ENCODE data around the gene LIPM. TPM values are rescaled to one million over a fixed set of nuclear protein-coding genes. Genes with fewer than 3 reads are reported as not detected.
"Not testable (repeated sequence)": the region's sequence is repeated elsewhere in the genome, so short reads cannot be mapped to it uniquely, and the experiment has no call there.

LIPM gene
- total RNA-seq, 1 experiment from 2014 or later, result not detected

DNA sequence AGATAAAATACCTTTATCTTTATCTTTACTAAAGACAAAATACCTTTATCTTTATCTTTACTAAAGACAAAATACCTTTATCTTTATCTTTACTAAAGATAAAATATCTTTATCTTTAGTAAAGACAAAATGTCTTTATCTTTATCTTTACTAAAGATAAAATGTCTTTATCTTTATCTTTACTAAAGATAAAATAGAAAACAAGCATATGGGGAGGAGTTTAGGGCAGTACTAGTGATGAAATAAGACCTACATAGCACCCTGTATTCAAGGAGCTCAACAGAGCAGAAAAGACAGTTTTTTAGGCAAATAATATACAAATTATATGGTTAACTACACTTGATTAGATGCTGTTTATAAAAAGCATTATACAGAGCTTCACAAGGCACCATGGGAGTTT, 29.8 kb downstream of the LIPM start:
- in situ Hi-C loops (cut with HindIII; ENCODE audit: low pct_unique_long_range_greater_than_20kb, low sequenced_read_pairs), result no loop called here
- no peak for DNase-seq (ENCODE audit: low read depth, low spot score)

DNA sequence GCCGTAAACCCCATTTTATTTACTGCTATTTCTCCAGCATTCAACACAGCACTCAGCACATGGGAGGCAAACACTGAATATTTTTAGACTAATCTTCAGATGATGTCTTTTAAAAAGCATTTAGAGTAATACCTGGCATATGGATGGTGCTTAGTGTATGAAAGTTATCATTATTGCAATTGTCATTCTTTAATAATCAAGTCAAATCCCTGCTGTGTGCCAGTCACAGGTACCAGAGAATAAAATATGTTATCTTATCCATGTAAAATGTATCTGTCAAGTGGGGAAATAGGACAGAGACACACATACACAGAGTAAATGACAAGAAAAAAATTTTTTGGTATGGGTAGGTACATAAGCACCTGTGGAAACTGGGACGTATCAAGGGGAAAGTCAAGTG, 30.6 kb downstream of the LIPM start:
- in situ Hi-C loops (cut with HindIII; ENCODE audit: low pct_unique_long_range_greater_than_20kb, low sequenced_read_pairs), result no loop called here
- no peak for DNase-seq (ENCODE audit: low read depth, low spot score)

DNA sequence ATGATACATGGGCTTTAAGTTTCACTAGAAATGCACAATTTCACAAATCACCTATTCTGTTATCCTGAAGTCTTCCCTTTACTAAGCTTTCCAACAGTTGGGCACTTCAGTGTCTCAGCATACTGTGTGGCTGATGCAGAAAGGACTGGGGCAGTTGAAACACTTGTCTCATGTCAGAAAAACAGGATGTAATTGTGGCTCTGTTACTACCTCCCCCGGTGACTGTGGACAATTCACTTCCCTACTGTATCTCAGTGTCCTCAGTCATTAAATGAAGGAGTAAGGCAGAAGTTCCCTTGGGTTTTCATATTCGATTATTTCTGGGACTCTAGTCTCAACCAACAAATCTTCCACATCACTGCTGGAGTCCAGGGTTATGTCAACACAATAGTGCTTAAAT, 31.2 kb downstream of the LIPM start:
- DNase-seq (ENCODE audit: low read depth, low spot score), result no peak
- in situ Hi-C loops (cut with HindIII; ENCODE audit: low pct_unique_long_range_greater_than_20kb, low sequenced_read_pairs), result no loop called here

DNA sequence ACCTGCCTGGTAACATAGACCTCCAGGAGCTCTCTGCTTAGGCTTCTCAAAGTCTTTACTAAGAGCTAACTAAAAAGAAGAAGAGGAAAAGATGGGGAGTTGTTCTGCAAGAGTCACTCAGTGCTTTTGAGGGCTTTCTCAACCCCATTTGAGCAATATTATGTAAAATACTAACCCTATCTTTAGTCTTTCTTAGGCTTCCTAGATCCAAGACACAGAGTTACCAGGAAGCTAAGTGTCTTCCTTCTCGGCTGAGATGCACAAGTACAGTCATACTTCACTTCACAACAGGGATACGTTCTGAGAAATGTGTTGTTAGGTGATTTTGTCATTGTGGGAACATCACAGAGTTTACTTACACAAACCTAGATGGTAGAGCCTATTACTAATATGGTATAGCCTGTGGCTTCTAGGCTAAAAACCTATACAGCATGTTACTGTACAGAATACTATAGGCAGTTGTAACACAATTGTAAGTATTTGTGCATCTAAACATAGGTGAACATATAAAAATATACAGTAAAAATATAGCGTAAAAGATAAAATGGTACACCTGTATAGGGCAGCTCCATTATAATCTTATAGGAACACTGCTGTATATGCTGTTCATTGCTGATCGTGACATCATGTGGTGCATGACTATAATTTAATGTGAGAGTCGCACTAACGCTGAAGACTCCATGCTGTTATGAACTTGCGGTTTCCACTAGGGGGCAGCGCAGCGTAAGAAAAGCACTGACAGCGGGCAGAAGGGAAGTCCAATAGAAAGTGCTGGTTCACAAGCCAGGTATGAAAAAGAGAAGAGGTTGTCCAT, 32.8 kb downstream of the LIPM start:
- peak; percentile 88 for DNase-seq (ENCODE audit: low read depth, low spot score)
- in situ Hi-C loops (cut with HindIII; ENCODE audit: low pct_unique_long_range_greater_than_20kb, low sequenced_read_pairs), result no loop called here

DNA sequence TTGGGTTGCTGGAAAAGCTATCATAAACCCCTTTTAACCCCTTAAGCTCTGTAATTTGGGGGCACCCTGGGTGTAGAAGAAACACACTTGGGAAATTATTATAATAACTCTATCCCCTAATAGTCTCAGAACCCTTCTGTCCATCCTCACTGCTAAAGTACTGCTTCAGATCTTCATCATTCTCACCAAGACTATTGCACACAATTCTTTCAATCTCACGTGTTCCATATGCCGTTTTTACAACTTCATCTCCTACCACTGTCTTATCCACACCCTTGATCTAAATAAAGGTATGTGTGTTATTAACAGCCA, 33.3 kb downstream of the LIPM start:
- DNase-seq (ENCODE audit: low read depth, low spot score), result no peak
- in situ Hi-C loops (cut with HindIII; ENCODE audit: low pct_unique_long_range_greater_than_20kb, low sequenced_read_pairs), result no loop called here

DNA sequence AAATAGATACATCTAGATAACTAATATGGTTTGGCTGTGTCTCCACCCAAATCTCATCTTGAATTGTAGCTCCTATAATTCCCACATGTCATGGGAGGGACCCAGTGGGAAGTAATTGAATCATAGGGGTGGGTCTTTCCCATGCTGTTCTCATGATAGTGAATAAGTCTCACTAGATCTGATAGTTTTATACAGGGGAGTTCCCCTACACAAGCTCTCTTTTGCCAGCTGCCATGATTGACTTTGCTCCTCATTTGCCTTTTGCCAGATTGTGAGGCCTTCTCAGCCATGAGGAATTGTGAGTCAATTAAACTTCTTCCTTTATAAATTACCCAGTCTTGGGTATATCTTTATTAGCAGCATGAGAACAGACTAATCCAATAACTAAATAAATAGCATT, 35.1 kb downstream of the LIPM start:
- DNase-seq (ENCODE audit: low read depth, low spot score); in situ Hi-C loops (cut with HindIII; ENCODE audit: low pct_unique_long_range_greater_than_20kb, low sequenced_read_pairs): not testable (repeated sequence)

DNA sequence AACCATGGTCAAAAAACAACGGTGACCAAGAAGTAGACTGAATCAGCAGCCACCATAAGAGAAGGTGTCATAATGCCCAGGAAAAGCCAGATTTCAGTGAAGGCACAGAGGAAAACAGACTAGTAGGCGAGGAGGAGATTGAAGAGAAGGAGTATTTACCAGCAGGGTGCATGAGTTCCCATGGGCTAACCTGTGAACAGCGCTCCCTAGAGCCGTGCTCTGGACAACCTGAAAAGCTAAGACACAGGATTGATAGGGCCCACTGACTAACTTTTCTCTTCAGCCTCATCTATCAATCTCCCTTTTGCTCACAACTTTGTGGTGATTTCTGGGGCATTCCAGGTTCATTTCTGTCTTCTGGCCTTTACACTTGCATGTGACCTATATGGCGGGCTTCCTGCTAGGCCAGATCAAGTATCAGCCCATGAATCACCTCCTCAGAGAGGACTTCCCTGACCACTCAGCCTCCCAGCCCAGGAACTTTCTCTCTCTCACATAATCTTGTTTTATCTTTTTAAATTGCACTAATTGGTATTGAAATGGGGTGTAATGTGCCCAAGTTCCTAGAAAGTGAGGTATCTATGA, 36.3 kb downstream of the LIPM start:
- in situ Hi-C loops (cut with HindIII; ENCODE audit: low pct_unique_long_range_greater_than_20kb, low sequenced_read_pairs), result no loop called here
- DNase-seq (ENCODE audit: low read depth, low spot score), result peak; percentile 4

DNA sequence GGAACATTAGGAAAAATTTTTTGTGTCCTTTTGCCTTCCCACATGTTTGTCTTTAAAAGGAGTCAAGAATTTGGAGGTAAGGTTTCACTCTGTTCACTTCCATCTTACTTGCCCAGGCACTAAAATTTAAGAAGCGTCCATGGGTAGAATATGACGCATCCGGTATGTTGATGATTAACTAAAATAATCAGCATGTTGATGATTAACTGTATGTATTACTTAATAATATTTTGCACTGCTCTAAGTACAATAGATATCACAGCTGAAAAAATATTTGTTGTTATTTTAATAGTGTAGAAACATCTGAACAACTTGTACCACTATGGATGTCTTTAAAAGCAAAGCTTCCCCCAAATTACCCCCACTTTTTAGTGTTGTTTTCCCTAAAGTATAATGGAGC, 37.6 kb downstream of the LIPM start:
- DNase-seq (ENCODE audit: low read depth, low spot score), result no peak
- in situ Hi-C loops (cut with HindIII; ENCODE audit: low pct_unique_long_range_greater_than_20kb, low sequenced_read_pairs), result no loop called here

DNA sequence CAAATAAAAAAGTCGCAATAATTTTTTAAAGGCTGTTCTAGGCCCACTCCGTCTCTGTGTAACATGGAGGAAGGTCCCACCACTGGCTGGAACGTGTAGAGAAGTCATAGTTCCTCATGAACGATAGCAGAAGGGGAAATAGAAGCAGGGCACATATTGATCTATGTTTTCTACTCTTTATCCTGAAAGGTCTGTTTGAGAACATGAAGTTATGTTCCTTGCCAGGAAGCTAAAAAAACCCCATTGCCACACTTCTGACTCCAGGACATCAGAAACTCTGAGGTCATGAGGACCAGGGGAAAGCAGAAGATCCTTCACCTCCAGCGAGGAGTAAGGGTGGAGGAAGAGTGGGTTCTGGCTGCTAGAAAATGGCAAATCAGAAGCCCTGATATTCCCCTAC, 38.4 kb downstream of the LIPM start:
- in situ Hi-C loops (cut with HindIII; ENCODE audit: low pct_unique_long_range_greater_than_20kb, low sequenced_read_pairs), result no loop called here
- DNase-seq (ENCODE audit: low read depth, low spot score), result no peak

DNA sequence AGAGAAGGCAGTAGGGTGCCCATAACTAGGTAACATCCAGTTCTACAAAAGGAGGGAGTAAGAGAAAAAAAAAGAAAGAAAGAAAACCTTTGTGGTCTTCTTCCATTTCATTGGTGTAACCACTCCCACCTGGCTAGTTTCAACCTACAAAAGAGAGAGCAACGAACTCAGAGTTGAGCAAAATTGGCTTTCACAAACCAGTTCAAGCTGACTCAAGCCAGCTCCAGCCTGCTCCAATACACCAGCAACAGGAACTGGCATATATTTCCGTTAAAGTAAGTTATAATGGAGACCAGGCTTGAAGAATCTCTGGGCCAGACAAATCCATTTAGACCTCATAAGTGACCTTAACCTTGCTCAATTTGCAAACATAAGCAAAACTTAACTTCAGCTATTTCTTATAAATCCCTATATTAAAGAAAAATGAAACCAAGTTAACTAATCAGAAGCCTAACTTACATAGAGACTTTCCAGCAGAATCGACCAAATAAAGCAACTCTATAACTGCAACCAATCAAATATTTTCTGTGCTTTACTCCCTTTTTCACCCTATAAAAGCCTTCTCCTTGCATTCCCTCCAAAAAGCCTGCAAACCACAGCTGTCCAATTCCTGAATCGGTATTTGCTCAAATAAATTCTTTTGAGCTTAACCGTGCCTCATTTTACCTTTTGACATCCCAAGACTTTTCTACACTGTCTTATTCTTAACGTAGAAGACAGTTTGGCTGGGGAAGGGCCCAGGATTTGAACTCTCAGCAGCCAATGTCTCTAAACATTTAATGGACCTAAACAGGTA, 39.0 kb downstream of the LIPM start:
- DNase-seq (ENCODE audit: low read depth, low spot score), result no peak
- in situ Hi-C loops (cut with HindIII; ENCODE audit: low pct_unique_long_range_greater_than_20kb, low sequenced_read_pairs), result no loop called here

DNA sequence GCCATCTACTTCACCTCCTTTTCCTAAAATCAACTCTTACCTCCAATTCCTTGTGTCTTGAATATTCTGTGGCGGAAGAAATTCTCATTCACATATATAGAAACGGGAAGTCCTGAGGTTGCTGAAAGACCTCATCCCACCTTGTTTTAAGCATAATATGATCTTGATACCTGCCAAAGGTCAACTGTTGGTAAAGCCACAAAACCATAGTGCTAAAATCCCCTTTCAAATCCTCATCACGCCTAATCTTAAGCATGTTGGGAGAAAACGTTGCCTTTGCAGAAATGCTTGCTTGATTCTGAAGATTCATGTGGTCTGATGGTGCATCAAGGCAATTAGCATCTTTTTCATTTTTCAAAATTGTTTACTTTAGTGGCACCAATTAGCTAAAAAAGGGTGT, 40.6 kb downstream of the LIPM start:
- DNase-seq (ENCODE audit: low read depth, low spot score), result no peak
- in situ Hi-C loops (cut with HindIII; ENCODE audit: low pct_unique_long_range_greater_than_20kb, low sequenced_read_pairs), result no loop called here

DNA sequence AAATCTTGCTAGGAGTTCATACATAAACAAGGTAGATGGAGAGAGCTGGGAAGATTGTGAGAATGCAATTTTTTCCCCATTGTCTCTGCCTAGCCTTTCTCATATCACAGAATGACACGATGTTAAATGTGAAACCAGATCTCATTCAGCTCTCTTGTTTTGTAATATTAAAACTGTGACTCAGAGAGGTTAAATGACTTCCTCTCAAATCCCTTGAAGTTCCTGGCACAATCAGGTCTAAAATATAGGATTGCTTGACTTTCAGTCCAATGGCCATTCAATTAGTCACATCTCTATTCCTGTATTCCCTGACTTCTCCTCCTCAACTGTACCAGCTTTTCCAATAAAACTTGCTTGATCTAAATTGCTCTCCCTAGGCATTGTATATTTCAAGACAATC, 46.0 kb downstream of the LIPM start:
- in situ Hi-C loops (cut with HindIII; ENCODE audit: low pct_unique_long_range_greater_than_20kb, low sequenced_read_pairs), result no loop called here
- DNase-seq (ENCODE audit: low read depth, low spot score), result no peak

DNA sequence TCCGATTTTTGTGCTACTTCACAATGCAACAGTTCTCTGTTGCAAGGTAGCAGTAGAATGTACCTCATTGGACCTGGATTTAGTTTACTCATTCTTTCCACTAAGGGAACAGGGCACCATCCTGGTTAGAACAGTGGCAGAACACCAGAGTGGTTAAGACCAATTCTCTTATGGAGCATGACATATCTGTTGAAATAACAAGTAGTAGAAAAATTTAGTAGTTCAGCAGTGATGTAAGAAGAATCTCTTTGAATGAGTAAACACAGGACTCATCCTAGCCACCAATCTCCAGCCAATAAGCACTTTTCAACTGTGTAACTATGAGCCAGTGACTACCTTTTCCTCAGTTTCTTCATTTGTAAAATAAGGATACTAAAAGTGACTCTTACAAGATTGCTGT, 46.7 kb downstream of the LIPM start:
- in situ Hi-C loops (cut with HindIII; ENCODE audit: low pct_unique_long_range_greater_than_20kb, low sequenced_read_pairs), result no loop called here

DNA sequence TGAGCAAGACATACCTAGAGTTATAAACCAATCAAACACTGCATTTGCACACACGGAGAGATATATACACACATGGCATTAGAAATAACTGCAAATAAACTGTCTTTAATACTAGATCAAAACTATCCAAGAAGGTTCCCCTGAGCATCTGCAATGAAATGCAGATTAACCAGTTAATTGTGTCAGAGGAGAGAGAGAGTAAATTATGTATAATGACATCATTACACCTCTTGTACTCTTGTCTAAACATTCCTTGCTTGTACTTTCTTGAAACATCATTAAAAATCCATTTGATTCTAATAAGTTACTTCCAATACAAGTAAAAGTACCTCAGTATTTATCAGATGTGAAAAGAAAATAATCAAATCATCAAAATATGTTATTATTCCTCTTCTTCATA, 48.2 kb downstream of the LIPM start:
- in situ Hi-C loops (cut with HindIII; ENCODE audit: low pct_unique_long_range_greater_than_20kb, low sequenced_read_pairs), result no loop called here

More for the DNA sequence above, 46.7 kb downstream of the LIPM start:
- no peak for DNase-seq (ENCODE audit: low read depth, low spot score)

DNA sequence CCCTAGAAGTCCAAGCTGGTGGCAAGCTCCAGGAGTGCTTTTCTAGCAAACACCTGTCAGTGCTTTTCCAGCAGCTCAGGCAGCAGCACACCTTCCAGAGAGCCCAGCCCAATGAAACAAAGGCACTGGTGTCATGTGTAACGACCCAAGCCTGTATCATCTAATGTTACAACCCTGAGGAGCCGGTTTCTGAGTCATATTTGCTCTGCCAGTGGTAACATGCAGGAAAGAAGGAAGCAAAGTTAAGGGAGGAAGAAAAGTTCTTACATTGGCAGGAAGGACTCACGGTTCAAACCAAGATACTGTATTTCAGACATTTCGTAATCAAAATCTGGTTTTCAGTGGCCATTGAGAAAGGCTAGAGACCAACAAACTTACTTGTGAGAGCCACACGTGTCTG, 49.2 kb downstream of the LIPM start, which contains the start of gene ANKRD22:
TSS of gene ANKRD22 (minus strand) at position 139 of the 400 bp plus-strand sequence. CDS start 237 bp downstream, outside the sequence.
- DNase-seq (ENCODE audit: low read depth, low spot score), result no peak
- in situ Hi-C loops (cut with HindIII; ENCODE audit: low pct_unique_long_range_greater_than_20kb, low sequenced_read_pairs), result no loop called here

More for the DNA sequence above, 48.2 kb downstream of the LIPM start:
- DNase-seq (ENCODE audit: low read depth, low spot score), result no peak

DNA sequence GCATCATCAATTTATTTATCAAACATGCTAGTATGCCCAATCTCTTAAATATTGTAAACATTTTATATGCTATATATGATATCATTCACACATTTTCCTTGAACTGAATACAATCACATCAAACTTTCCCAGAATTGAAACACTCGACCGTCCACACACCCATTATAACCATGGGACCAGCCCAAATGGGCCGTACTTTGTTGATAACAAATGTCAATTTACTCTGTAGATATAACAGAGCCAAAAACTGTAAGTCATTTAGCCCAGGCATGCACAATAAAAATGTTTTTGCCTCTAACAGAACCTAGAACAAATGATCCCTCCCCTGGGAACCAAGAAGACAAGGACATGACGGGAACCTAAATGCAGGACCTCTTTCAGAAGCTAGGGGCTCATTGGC, 49.8 kb downstream of the LIPM start:
- DNase-seq (ENCODE audit: low read depth, low spot score), result no peak
- in situ Hi-C loops (cut with HindIII; ENCODE audit: low pct_unique_long_range_greater_than_20kb, low sequenced_read_pairs), result no loop called here

DNA sequence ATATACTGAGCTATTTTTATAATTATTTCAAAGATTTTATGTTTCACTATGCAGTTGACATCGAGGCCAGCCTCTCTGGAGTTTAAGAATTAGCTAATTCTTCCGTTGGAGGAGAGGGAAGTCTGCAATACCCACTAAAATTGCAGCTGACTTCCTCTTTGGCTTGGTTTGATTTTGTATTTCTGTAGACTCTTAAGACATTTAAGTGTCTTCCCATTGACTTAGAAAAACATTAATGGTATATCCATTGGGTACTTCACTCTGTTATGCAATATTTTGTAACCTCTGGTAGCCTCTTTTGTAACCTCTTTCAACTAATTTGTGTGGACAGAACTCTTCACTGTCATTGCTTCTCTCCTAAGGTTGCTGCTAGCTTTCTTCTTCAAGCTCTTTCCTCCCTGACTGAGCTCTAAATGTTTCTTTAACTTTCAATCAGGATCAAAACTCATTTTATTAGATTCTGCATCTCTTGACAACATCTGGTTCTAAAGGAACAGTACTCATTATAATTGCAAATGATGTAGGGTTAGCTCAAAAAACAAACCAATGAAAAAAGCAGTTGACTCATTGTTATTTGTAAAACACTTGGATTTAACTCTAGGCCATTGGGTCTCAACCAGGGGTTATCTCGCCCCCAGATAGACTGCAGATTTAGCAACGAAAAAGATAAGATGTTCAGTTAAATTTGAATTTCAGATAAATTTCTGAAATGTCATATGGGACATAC, 50.8 kb downstream of the LIPM start:
- DNase-seq (ENCODE audit: low read depth, low spot score), result no peak
- in situ Hi-C loops (cut with HindIII; ENCODE audit: low pct_unique_long_range_greater_than_20kb, low sequenced_read_pairs), result no loop called here

DNA sequence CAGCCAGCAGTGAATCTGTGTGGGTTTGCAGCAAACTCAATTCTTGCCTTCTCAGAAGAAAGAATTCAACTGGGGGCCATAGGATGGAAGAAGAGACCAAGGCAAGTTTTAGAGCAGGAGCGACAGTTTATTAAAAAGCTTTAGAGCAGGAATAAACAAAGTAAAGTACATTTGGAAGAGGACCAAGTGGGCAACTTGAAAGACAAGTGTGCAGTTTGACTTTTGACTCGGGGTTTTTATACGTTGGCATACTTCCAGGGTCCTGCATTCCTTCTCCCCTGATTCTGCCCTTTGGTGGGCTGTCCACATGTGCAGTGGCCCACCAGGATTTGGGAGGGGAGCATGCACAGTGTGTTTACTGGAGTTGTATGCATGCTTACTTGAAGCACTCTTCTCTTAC, 52.2 kb downstream of the LIPM start:
- no peak for DNase-seq (ENCODE audit: low read depth, low spot score)
- in situ Hi-C loops (cut with HindIII; ENCODE audit: low pct_unique_long_range_greater_than_20kb, low sequenced_read_pairs), result no loop called here

All from SK-MEL-5 (cell line).